HuH-7 (cell line): ENCODE results near the gene LMX1A.
A peak's percentile ranks its signal among the peaks of the same experiment; 100 is the strongest.

Source experiments
- DNase-seq: peaks from one replicate; pipeline ENCODE4 v3.0.0; 2011; ENCODE audit warnings: low spot score

The LMX1A gene

GRCh38 chr1:165355977-165356811, at the start of gene LMX1A:
Gene LMX1A, minus strand, starts transcription at chr1:165356715. Its CDS starts 1,156 bp downstream, at chr1:165355559.
- DNase-seq, result no peak

GRCh38 chr1:165403835-165404482, 47.4 kb upstream of the LMX1A start:
- DNase-seq, result peak; percentile 51

- DNase-seq, result no peak
These were observed 46.1 kb upstream of the LMX1A start for GRCh38 chr1:165402517-165403111.

- no peak for DNase-seq
These were observed 41.4 kb upstream of the LMX1A start for GRCh38 chr1:165397944-165398343.

DNA sequence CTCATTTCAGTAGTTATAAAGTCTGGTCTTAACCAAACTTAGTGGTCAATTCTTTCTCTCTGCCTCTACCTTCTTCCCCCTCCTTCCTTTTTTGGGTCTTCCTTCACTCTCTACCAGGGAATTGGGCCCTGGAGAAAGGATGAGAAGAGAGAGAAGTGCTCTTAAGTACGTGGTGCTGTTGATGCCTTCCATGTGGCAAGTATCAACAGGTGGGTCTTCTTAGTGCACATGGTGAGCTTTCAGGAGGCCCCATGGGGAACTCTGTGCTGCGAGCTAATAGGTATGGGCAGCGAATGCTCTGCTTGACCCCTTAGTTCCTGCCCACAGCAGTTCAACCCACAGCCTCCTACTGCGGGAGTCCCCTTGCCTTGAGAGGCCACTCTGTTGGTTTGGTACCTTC, 39.4 kb upstream of the LMX1A start:
- DNase-seq, result no peak

GRCh38 chr1:165395478-165395877, 39.0 kb upstream of the LMX1A start:
- DNase-seq, result no peak

DNA sequence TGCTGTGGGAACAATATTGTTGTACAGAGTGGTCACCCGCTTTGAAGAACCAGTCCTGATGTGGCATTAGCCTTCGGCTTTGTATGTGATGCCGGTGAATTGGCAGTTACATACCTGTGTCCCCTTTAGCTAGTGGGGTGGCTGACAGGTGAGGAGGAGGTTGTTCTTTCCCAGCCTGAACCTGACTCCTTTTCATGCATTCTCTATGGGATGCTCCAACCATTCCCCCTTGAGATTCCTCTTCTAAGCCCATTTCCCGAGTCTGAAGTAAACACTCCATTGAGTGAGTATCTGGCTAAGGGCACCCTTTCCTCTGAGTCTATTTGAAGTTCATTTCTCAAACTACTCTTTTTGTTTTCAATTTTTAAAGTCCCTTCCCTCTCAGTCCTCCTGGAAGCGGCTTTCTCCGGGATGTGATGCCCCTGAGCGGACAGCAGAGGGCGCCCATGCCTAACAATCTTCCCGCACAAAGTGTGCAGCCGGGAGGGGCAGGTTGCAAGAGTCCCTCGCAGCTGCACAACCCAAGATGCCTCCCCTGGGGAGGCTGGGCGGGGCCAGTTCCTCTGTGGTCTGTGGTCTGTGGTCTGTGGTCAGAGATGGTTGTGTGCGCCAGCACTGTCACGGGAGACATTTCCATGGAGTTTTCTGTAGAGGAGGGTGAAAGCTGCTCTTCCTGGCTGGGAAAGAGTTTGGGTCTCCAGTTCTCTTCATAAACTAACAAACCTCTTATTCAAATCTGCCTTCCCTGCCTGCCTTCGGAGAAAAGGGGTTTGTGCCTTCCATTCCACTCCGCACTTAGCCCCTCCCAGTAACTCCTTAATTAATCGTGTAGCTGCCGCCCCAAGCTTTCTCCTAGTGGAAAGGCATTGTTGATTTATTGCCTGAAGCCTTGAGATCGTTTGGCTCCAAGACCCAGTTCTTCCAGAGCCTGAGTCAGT, 36.4 kb upstream of the LMX1A start:
- peak; percentile 70 for DNase-seq

DNA sequence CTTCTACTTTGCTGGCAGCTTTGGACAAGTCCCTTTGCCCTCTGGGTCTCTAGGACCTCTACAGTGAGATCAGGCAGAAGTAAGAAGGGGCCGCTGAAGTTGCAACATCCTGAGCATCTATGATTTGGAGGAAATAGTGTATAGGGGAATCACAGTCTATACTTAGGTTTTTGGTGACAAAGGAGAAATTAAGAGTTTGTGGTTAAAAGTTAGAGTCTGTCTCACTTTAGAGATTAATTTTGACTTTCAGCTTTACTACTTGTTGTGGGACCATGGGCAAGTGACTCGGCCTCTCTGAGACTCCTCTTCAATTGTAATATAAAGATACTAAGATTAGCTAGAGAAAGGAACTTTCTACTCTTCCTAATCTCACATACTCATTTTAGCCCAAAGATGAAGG, 33.1 kb upstream of the LMX1A start:
- no peak for DNase-seq

GRCh38 chr1:165387961-165388360, 31.4 kb upstream of the LMX1A start:
- DNase-seq, result no peak

- no peak for DNase-seq
These were observed 31.0 kb upstream of the LMX1A start for GRCh38 chr1:165387505-165387904.

- DNase-seq, result no peak
These were observed 27.3 kb upstream of the LMX1A start for GRCh38 chr1:165383599-165384405.

DNA sequence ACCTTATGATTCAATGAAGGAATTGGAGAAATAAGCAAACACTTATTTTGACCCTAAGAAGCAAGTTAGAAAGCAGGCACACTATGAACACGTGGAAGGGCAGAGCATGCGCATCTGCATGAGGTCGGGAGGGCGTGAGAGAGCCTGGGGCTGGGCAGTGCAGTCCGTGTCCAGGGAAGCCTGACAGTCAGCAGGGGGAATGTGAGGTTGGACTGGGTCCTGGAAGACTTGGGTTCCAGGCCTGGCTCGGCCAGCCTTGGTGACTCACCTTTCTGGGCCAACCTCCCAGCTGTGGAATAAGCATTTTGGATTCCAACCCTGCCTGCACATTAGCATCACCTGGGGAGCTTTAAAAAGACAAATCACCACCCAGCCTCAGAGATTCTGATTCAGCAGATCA, 26.6 kb upstream of the LMX1A start:
- DNase-seq, result no peak

DNA sequence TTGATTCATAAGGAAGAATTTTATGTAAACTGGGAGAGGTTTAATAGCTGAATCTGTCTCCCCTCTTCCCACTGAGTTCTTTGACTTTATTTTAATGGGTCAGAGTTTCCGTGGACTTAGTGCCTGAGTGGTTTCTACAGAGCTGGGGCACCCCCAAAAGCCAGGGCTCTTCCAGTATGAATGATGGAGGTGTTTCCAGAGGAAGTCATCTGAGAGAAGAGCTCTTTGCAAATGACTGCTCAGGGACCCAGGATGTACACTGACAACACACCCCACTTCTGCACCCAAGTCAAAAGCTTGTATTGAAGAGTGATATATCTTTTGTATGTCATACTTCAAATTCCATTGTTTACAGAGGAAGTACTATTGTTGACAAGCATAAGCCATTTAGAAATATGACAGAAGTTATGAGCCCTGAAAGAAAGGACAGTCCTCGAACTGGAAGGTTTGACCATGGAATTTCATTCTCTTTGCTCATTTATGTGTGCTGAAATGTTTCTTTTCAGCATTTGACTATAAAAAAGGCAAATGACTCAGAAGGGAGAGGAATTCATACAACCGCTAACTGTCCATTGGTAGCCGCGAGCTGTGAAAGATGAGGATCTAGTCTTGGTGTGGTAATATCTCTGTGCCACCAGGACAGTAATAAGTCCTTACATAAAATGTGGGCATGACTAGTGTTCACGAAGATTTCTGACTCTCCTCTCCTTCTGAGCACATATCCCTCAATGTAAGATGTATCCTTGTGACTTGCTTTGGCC, 25.4 kb upstream of the LMX1A start:
- DNase-seq, result no peak

DNA sequence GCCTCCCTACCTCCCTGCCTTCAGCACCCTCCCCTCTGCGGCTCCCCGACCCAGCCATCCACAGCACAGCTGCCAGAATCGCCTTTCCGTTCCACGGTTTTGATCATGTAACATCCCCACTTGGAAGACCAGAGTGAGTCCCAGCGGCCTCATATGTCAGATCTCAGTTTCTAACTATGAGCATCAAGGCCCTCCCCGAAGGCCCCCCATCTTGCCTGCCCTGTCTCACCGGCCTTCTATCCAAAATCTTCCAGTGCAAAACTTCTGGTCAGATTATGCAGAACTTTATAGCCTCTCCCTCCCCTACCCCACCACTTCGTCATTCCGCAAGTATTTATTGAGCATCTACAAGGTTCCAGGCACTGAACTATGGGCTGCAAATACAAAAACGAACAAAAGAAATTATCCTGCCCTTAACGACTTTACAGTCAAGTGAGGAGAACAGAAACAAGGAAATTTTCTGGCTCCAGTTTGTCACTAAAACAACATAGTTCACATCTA, 20.3 kb upstream of the LMX1A start:
- DNase-seq, result no peak

DNA sequence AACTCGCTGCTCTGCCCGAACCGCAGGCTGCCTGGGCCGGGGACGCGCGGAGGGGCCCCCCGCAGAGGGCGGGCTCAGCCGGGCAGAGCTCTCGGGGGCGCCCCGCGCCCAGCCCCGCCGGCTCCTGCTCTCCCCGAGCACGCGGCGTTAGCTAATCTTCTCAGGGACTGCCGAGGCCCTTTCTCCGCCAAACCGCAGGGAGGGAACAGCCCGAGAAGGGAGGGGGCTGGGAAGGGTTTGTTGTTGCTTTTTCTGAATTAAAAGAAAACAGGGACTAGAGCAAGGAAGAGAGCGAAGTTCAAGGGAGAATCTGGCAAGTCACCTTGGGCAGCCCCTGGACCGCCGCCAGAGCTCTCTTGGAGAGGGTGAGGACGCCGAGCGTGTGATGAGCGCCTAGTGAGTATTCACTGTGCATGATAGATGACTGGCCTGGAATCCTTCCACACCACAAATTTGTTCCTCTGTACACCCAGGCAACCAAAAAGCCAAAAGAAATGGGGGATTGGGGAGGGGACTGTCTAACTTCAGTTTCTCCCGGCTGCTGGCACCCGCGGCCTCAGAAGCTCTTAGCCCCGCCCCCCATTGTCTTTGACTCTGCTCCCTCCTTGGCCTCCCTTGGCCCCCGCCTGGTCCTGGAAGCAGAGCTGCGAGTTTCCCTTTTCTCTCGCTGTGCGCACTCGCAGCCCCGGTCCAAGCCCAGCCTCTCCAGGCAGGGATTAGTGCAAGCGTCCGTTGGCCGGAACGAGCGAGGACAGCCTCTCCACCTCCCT, 19.7 kb upstream of the LMX1A start:
- DNase-seq, result no peak

DNA sequence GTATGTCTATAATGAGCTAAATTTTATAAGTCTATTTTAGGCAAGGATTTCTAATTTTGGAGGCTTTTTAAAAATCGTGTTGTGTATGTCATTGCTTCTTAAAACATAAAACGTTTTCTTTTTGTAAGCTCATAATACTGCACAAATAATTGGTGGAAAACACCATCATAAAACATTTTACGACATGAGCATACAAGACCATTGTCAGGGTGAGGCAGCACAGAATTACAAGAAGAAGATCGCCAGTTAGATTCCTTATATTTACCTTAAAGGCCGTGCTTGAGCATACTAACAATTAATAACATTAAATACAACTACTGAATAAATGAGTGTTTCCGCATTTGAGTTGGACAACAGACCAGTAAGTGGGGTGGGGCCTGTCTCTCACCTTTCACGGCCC, 19.1 kb upstream of the LMX1A start:
- DNase-seq, result no peak

DNA sequence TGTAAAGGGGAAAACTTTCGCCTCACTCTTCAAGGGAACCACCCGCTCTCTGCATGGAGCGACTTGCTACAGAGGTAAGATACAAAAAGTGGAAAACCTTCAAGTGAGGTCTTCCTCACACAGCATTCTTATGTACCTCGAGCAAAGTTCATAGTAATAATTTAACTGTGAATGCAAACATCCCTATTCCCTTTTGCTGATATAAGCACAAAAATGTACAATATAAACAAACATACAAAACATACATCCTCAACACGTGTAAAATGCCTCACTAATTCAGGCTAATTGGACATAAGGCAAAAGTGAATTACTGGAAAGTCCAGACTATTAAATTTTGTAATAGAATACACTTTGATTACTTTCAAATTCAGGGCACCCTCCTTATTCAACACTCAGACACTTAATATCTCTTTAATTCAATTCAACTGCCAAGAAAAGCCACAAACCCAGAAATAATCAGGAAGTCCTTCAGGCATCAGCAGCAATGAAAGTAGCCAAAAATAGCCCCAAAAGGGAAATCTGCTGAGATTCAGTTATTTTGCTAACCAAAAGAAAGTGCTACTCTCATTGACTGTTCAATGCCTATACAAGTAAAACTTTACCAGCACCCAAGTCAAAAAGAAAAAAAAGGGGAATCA, 15.2 kb upstream of the LMX1A start:
- no peak for DNase-seq

- DNase-seq, result peak; percentile 62
These were observed 12.8 kb upstream of the LMX1A start for GRCh38 chr1:165369255-165369848.
